ENCODE measurements around the gene KRT77. TPM values are rescaled to one million over a fixed set of nuclear protein-coding genes. Genes with fewer than 3 reads are reported as not detected.

The KRT77 gene
- total and polyA plus RNA-seq, 10 of the 15 experiments (the other 5 are each of a cell fraction or from before 2014, with no cell fraction given): not detected

GRCh38 chr12:52681526-52682380, 21.6 kb downstream of the KRT77 start:
- BruUV-seq (replicated peaks): no TSS peak
- H3K4me2 ChIP-seq (ENCODE audit: control insufficient read depth, insufficient read depth): no peak overlapping the region
- no peak overlapping the region for H3K9ac ChIP-seq (ENCODE audit: control insufficient read depth, insufficient read depth, low read length)
- no peak overlapping the region for H2AFZ ChIP-seq (ENCODE audit: control insufficient read depth, low read depth, low read length)
- no peak overlapping the region for H3K4me3 ChIP-seq
- CTCF ChIA-PET: no interaction called here
- no peak for DNase-seq (ENCODE audit: low read depth, low spot score)
- peaks cover 4% of the 10 kb centered on the region; the same call in 1 of the 2 replicates for H4K20me1 ChIP-seq (ENCODE audit: control insufficient read depth, insufficient read depth)
- RAD21 ChIA-PET (ENCODE audit: unreplicated experiment): no interaction called here
- H3K27ac ChIP-seq (ENCODE audit: control insufficient read depth, insufficient read depth): no peak overlapping the region
- H3K79me2 ChIP-seq (ENCODE audit: control insufficient read depth, insufficient read depth, low read length): no peaks in the 10 kb centered on the region
- in situ Hi-C loops (cut with MboI) (no loop called here), intact Hi-C loops (cut with micrococcal nuclease; ENCODE audit: unreplicated experiment) (no loop called here)
- no peaks in the 10 kb centered on the region for H3K4me1 ChIP-seq (ENCODE audit: control insufficient read depth, insufficient read depth, low read length)
- no peaks in the 10 kb centered on the region for H3K9me3 ChIP-seq (replicated peaks; ENCODE audit: control insufficient read depth, insufficient read depth, low read length)
- peaks cover 1 to 5% of the 10 kb centered on the region in 2 experiments for H3K27me3 ChIP-seq (replicated peaks in 1 of 2; ENCODE audit: control insufficient read depth in 2 of 2, insufficient read depth in 2 of 2, low read length in 1 of 2)
- 22% methylated on average over 12 of the region's 12 CpGs for WGBS (ENCODE audit: insufficient coverage, insufficient replicate concordance, low lambda C conversion rate, missing lambda C conversion rate)
- POLR2A ChIA-PET: no interaction called here
- SMC1A ChIA-PET (ENCODE audit: uncharacterized antibody, unreplicated experiment): no interaction called here
- H3K36me3 ChIP-seq (ENCODE audit: control insufficient read depth in 2 of 2, insufficient read depth in 2 of 2, low read length in 1 of 2): no peaks in the 10 kb centered on the region
- TF ChIP-seq NR2F1 (conservative IDR thresholded peaks at IDR 0.05): no peak
- TF ChIP-seq POLR2AphosphoS2 (IDR thresholded peaks at IDR 0.05; ENCODE audit: low read depth, low read length): no peak
- TF ChIP-seq PRDM15 (CRISPR knock-in tag; IDR thresholded peaks at IDR 0.05): no peak
- TF ChIP-seq IKZF1 (conservative IDR thresholded peaks at IDR 0.05): no peak
- TF ChIP-seq POLR2AphosphoS5 (IDR thresholded peaks at IDR 0.05; ENCODE audit: low read length): no peak
- no peak for TF ChIP-seq CREM (IDR thresholded peaks at IDR 0.05; ENCODE audit: low read depth)
- TF ChIP-seq ZNF384 (IDR thresholded peaks at IDR 0.05; ENCODE audit: borderline replicate concordance, low read depth, low read length): no peak
- TF ChIP-seq GATAD2B (conservative IDR thresholded peaks at IDR 0.05; ENCODE audit: low read depth): no peak
- no peak for ATAC-seq
- FAIRE-seq: no peak

Measured in GM12878 (cell line).